Naive thymus-derived CD4-positive, alpha-beta T cell (primary cell): ENCODE measurements around the gene FAHD2A. TPM values are rescaled to one million over a fixed set of nuclear protein-coding genes. Genes with fewer than 3 reads are reported as not detected.
"Not testable (repeated sequence)": the region's sequence is repeated elsewhere in the genome, so short reads cannot be mapped to it uniquely, and the experiment has no call there.

ENCODE experiments used
- ATAC-seq: fragments of 150-1000 bp; cut with Tn5 transposase; 2 replicates; pipeline ENCODE4 v1.10.0; 2021; ENCODE audit warnings: mild to moderate bottlenecking, moderate library complexity
- CTCF ChIA-PET: fragments of 350-600 bp; sonication (Branson Sonifier 250); formaldehyde crosslinking; loops from one replicate; lab custom pipeline; 2021; ENCODE audit warnings: antibody characterized with exemption; lab: Charles Lee
- POLR2A ChIA-PET: fragments of 350-600 bp; sonication (Branson Sonifier 250); formaldehyde crosslinking; loops from one replicate; lab custom pipeline; 2021; ENCODE audit warnings: antibody characterized with exemption, inconsistent platforms; lab: Charles Lee
- DNase-seq, 9 donors: peaks; one replicate each; pipeline versions ENCODE4 v3.0.0 to v3.0.0-alpha.2; 2020 to 2022; ENCODE audit warnings: mixed read lengths in 1 of 9
- H3K27ac ChIP-seq: one replicate; pipeline ENCODE4 v1.7.0; 2013; ENCODE audit warnings: mild to moderate bottlenecking, low read depth, low read length, moderate library complexity
- H3K27me3 ChIP-seq, 2 donors: one replicate each; pipeline ENCODE4 v1.7.0; 2013; ENCODE audit warnings: low read length in 2 of 2, mild to moderate bottlenecking in 2 of 2, moderate library complexity in 2 of 2; ENCODE audit not compliant: control insufficient read depth in 2 of 2, insufficient read depth in 2 of 2
- H3K36me3 ChIP-seq, 3 experiments: 1 replicate in 2 of 3; 2 replicates in 1 of 3; pipeline ENCODE4 v1.7.0; 2013; ENCODE audit warnings: low read length in 3 of 3, mild to moderate bottlenecking in 3 of 3, moderate library complexity in 1 of 3; ENCODE audit not compliant: insufficient read depth in 3 of 3, control insufficient read depth in 2 of 3
- H3K4me1 ChIP-seq, 2 donors: one replicate each; pipeline ENCODE4 v1.7.0; 2013; ENCODE audit warnings: low read length in 2 of 2, mild to moderate bottlenecking in 2 of 2, moderate library complexity in 1 of 2; ENCODE audit not compliant: control insufficient read depth in 2 of 2, insufficient read depth in 2 of 2
- H3K4me3 ChIP-seq: 2 replicates; pipeline ENCODE4 v1.7.0; 2013; ENCODE audit warnings: mild to moderate bottlenecking, low read length
- H3K9me3 ChIP-seq, 3 experiments: 1 replicate in 2 of 3; 2 replicates in 1 of 3; pipeline ENCODE4 v1.7.0; 2013; ENCODE audit warnings: low read length in 3 of 3; ENCODE audit not compliant: control insufficient read depth in 2 of 3
- H3K27ac Mint-ChIP-seq, 9 donors: one replicate each; pipeline ENCODE4 v1.8.0; 2020 to 2022; ENCODE audit warnings: mixed read lengths in 9 of 9, mild to moderate bottlenecking in 8 of 9, moderate library complexity in 5 of 9, inconsistent platforms in 2 of 9
- H3K27me3 Mint-ChIP-seq, 5 donors: one replicate each; pipeline ENCODE4 v1.8.0; 2021 to 2022; ENCODE audit warnings: mixed read lengths in 5 of 5, mild to moderate bottlenecking in 1 of 5
- H3K36me3 Mint-ChIP-seq, 5 donors: one replicate each; pipeline ENCODE4 v1.8.0; 2020 to 2022; ENCODE audit warnings: mixed read lengths in 5 of 5, mild to moderate bottlenecking in 3 of 5, inconsistent platforms in 1 of 5
- H3K4me1 Mint-ChIP-seq, 7 donors: one replicate each; pipeline ENCODE4 v1.8.0; 2020 to 2022; ENCODE audit warnings: mixed read lengths in 7 of 7, mild to moderate bottlenecking in 3 of 7, inconsistent platforms in 1 of 7
- H3K4me3 Mint-ChIP-seq, 10 donors: one replicate each; pipeline ENCODE4 v1.8.0; 2020 to 2022; ENCODE audit warnings: mild to moderate bottlenecking in 10 of 10, mixed read lengths in 10 of 10, moderate library complexity in 6 of 10, inconsistent platforms in 2 of 10
- H3K9me3 Mint-ChIP-seq, 11 donors: one replicate each; pipeline ENCODE4 v1.8.0; 2020 to 2022; ENCODE audit warnings: mixed read lengths in 11 of 11, mild to moderate bottlenecking in 4 of 11, inconsistent platforms in 1 of 11, moderate library complexity in 1 of 11
- intact Hi-C, 2 donors: fragments of 100-400 bp; cut with micrococcal nuclease; formaldehyde crosslinking; loops; one replicate each; pipeline ENCODE4 v1.15.1; 2023
- polyA plus RNA-seq, 2 donors: library from polyadenylated mRNA; unstranded; fragments of 300-500 nt; fragmentation: Illumina TruSeq; gene quantifications; one replicate each; pipeline ENCODE4 v1.2.3, GENCODE V29; 2021
- total RNA-seq, 6 experiments: library from RNA in 5 of 6; stranded (reverse) in 5 of 6; gene quantifications; 1 replicate in 5 of 6; 2 replicates in 1 of 6; pipeline ENCODE4 v1.2.3 and lab custom pipeline; 2021 to 2026

Gene FAHD2A
- total and polyA plus RNA-seq, 7 experiments from 2014 or later = 17.9 to 41.4 (median 23.1) TPM

DNA sequence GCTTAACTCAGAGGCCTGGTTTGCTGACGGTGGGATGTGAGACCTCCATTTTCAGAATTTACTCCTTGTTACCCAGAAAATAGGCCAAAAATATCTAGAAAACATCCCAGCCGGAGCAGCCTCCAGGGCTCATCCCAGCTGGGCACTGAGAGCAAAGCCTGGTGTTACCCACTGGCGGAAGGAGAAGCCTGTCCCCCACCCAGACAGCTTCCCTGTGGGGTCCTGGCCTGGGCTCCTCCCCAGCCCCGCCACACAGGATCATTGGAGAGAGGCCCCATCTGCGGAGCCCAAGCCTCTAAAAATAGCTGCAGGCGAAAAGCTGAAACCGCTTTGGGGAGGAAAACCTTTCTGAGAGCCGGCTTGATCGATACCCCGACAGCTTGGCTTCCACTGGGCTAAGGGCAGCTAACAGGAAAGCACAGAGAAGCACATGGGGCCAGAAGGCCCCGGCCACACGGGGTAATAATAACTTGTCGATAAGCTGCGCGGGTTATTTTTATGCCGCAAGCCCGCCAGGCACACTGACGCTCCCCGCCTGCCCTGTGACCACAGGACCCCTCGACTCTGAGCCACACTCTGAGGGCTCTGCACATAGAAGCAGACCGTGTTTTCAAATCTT lies 26.9 kb upstream of the FAHD2A start:
- no peaks in the 10 kb centered on the region for H3K4me1 ChIP-seq
- Mint-ChIP-seq H3K9me3 (peaks cover 0 to 15% (median 5%) of the 10 kb centered on the region in 11 donors), H3K4me3 (peak overlapping the region in 1 of 10 donors; percentile 20), H3K27ac (no peak overlapping the region), H3K27me3 (peaks cover 2 to 40% (median 24%) of the 10 kb centered on the region in 5 donors), H3K36me3 (peaks cover 0 to 5% (median 0%) of the 10 kb centered on the region in 5 donors), H3K4me1 (peaks cover 0 to 4% (median 0%) of the 10 kb centered on the region in 7 donors)
- H3K9me3 ChIP-seq = no peaks in the 10 kb centered on the region
- H3K36me3 ChIP-seq = no peaks in the 10 kb centered on the region
- no peaks in the 10 kb centered on the region for H3K27me3 ChIP-seq
- no peak overlapping the region for H3K4me3 ChIP-seq
- POLR2A ChIA-PET = no interaction called here
- CTCF ChIA-PET = no interaction called here
- DNase-seq (no peak), ATAC-seq (no peak)
- intact Hi-C loops = no loop called here
- H3K27ac ChIP-seq = no peak overlapping the region

DNA sequence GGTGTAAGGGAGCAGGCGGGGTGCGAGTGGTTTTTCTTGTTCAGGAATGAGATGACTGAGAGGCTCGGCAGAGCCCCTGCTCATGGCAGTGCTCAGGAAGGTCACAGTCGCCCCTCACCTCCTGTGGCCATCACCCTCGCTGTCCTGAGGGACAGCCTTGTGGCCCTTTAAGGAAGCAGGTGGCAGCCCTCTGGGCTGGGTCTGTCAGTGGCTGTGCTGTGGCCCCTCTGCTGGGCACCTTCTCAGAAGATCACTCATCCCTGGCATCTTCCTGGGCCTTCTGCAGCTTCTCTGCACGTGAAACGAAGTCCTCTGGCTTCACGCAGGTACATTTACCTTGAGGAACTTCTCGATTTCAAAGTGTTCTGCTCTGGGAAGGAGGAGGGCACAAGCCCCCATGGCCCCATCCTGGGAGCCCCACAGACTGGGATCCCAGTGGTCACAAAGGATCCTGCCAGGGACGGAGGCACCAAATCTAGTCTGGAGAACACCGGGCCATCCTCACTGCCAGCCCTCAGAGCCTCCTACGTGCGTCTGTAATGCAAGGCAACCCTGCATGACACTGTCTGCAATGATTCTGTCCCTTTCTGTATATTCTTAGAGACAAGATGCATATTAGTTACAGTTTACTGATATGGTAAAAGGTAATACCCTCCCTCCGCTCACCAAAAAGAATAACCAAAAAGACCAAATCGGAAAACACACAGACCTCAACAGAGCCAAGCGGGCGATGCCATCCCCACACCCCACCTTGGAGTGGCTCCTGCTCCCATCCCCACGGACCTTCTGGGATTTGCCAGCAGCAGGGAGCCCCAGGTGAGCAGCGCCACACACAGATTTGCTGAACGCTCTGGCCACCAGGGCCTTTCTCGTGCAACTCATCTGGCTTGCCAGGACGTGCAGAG lies 25.9 kb upstream of the FAHD2A start:
- Histone ChIP-seq H3K27ac (no peak overlapping the region), H3K36me3 (no peaks in the 10 kb centered on the region), H3K4me1 (no peaks in the 10 kb centered on the region), H3K9me3 (no peaks in the 10 kb centered on the region), H3K27me3 (no peaks in the 10 kb centered on the region), H3K4me3 (no peak overlapping the region)
- POLR2A ChIA-PET = no interaction called here
- Mint-ChIP-seq H3K9me3 (peaks cover 0 to 8% (median 3%) of the 10 kb centered on the region in 11 donors), H3K27me3 (peaks cover 2 to 35% (median 21%) of the 10 kb centered on the region in 5 donors), H3K4me3 (peak overlapping the region in 1 of 10 donors; percentile 20), H3K4me1 (peaks cover 0 to 4% (median 0%) of the 10 kb centered on the region in 7 donors), H3K36me3 (peaks cover 0 to 4% (median 0%) of the 10 kb centered on the region in 5 donors), H3K27ac (no peak overlapping the region)
- intact Hi-C loops = no loop called here
- CTCF ChIA-PET = no interaction called here
- DNase-seq (no peak), ATAC-seq (no peak)

- H3K36me3 Mint-ChIP-seq = no peaks in the 10 kb centered on the region
- H3K36me3 ChIP-seq = no peaks in the 10 kb centered on the region
Measured at GRCh38 chr2:95377216-95378123, 25.0 kb upstream of the FAHD2A start.

DNA sequence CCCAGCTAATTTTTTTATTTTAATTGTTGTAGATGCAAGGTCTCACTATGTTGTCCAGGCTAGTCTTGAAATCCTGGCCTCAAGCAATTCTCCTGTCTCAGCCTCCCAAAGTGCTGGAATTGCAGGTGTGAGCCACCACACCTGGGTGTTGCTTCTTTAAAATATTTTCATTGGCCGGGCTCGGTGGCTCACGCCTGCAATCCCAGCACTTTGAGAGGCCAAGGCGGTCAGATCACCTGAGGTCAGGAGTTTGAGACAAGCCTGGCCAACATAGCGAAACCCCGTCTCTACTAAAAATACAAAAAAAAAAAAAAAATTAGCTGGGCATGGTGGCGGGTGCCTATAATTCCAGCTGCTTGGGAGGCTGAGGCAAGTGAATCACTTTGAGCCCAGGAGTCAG lies 24.2 kb upstream of the FAHD2A start:
- H3K36me3 Mint-ChIP-seq, ATAC-seq, H3K9me3 Mint-ChIP-seq, H3K4me1 ChIP-seq, H3K4me3 ChIP-seq, POLR2A ChIA-PET, CTCF ChIA-PET, H3K27ac Mint-ChIP-seq, H3K36me3 ChIP-seq, H3K4me3 Mint-ChIP-seq, H3K4me1 Mint-ChIP-seq, H3K9me3 ChIP-seq, intact Hi-C loops, DNase-seq, H3K27me3 ChIP-seq, H3K27ac ChIP-seq: not testable (repeated sequence)
- H3K27me3 Mint-ChIP-seq = peaks cover 0 to 25% (median 13%) of the 10 kb centered on the region in 5 donors

More at GRCh38 chr2:95377216-95378123, 25.0 kb upstream of the FAHD2A start:
- intact Hi-C loops = no loop called here
- no peak overlapping the region for H3K27ac ChIP-seq
- ChIA-PET CTCF (no interaction called here), POLR2A (no interaction called here)
- ATAC-seq (no peak), DNase-seq (no peak)
- no peak overlapping the region for H3K27ac Mint-ChIP-seq
- peaks cover 0 to 3% (median 0%) of the 10 kb centered on the region in 11 donors for H3K9me3 Mint-ChIP-seq
- peaks cover 0 to 30% (median 17%) of the 10 kb centered on the region in 5 donors for H3K27me3 Mint-ChIP-seq
- H3K4me3 Mint-ChIP-seq = no peak overlapping the region
- H3K9me3 ChIP-seq = no peaks in the 10 kb centered on the region
- H3K4me1 ChIP-seq = no peaks in the 10 kb centered on the region
- peaks cover 0 to 4% (median 0%) of the 10 kb centered on the region in 7 donors for H3K4me1 Mint-ChIP-seq
- H3K27me3 ChIP-seq = no peaks in the 10 kb centered on the region
- H3K4me3 ChIP-seq = no peak overlapping the region

- Histone ChIP-seq H3K27ac (no peak overlapping the region), H3K4me1 (no peaks in the 10 kb centered on the region), H3K9me3 (no peaks in the 10 kb centered on the region), H3K36me3 (no peaks in the 10 kb centered on the region), H3K27me3 (no peaks in the 10 kb centered on the region), H3K4me3 (no peak overlapping the region)
- no peaks in the 10 kb centered on the region for H3K9me3 Mint-ChIP-seq
- no peaks in the 10 kb centered on the region for H3K36me3 Mint-ChIP-seq
- no peak overlapping the region for H3K27ac Mint-ChIP-seq
- DNase-seq (no peak), ATAC-seq (no peak)
- intact Hi-C loops = no loop called here
- H3K4me3 Mint-ChIP-seq = no peak overlapping the region
- H3K27me3 Mint-ChIP-seq = peaks cover 0 to 30% (median 18%) of the 10 kb centered on the region in 5 donors
- POLR2A ChIA-PET = no interaction called here
- H3K4me1 Mint-ChIP-seq = peaks cover 0 to 4% (median 0%) of the 10 kb centered on the region in 7 donors
- CTCF ChIA-PET = no interaction called here
Measured at GRCh38 chr2:95379371-95379831, 23.1 kb upstream of the FAHD2A start.

DNA sequence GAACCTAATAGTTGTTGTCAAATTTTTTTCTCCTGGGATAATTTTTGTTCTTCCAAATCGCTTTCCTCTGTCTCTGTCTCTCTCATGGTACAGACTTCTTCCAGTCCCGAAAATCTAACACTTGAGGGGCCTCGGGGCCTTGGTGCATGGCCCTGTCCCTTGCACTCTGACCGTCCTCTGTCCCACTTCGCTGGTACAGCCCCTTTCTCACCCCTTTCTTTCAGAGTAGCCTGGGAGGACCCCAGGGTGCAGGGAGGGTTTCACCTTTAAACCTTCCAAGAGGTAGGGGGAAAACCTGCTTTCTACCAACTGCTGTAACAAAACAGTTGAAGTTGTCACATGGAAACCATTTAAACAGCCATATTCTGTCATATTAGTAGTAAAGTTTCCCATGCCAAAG lies 22.2 kb upstream of the FAHD2A start:
- Histone ChIP-seq H3K9me3 (no peaks in the 10 kb centered on the region), H3K27ac (no peak overlapping the region), H3K4me1 (no peaks in the 10 kb centered on the region), H3K4me3 (no peak overlapping the region), H3K36me3 (no peaks in the 10 kb centered on the region), H3K27me3 (no peaks in the 10 kb centered on the region)
- ATAC-seq (no peak), DNase-seq (no peak)
- Mint-ChIP-seq H3K27me3 (peaks cover 0 to 24% (median 18%) of the 10 kb centered on the region in 5 donors), H3K4me1 (peaks cover 0 to 4% (median 0%) of the 10 kb centered on the region in 7 donors), H3K4me3 (no peak overlapping the region), H3K9me3 (no peaks in the 10 kb centered on the region), H3K27ac (no peak overlapping the region), H3K36me3 (no peaks in the 10 kb centered on the region)
- ChIA-PET CTCF (no interaction called here), POLR2A (no interaction called here)
- intact Hi-C loops = no loop called here
